HG03103 (cell line): ENCODE data around the gene CCL13.

Experiments
- ATAC-seq: cut with Tn5 transposase; IDR thresholded peaks from one replicate; pipeline ENCODE4 v1.9.1; 2021; ENCODE audit warnings: low read depth; ENCODE audit not compliant: unreplicated experiment

The CCL13 gene

GRCh38 chr17:34361478-34362061 lies 5.3 kb downstream of the CCL13 start:
- ATAC-seq, result peak; percentile 73

GRCh38 chr17:34363183-34363661 lies 6.9 kb downstream of the CCL13 start, which contains the start of gene CCL1:
Gene CCL1, minus strand, starts transcription at chr17:34363233. Its CDS starts 72 bp downstream, at chr17:34363161.
- no peak for ATAC-seq

GRCh38 chr17:34364751-34365150 lies 8.5 kb downstream of the CCL13 start:
- no peak for ATAC-seq

GRCh38 chr17:34365340-34365739 lies 9.1 kb downstream of the CCL13 start:
- no peak for ATAC-seq

GRCh38 chr17:34366010-34366409 lies 9.7 kb downstream of the CCL13 start:
- no peak for ATAC-seq

GRCh38 chr17:34366529-34367107 lies 10.3 kb downstream of the CCL13 start:
- ATAC-seq, result no peak

GRCh38 chr17:34367486-34368195 lies 11.4 kb downstream of the CCL13 start:
- no peak for ATAC-seq

GRCh38 chr17:34368196-34368945 lies 12.1 kb downstream of the CCL13 start:
- ATAC-seq, result no peak

- ATAC-seq, result no peak
Measured at GRCh38 chr17:34368946-34369500, 12.7 kb downstream of the CCL13 start.

GRCh38 chr17:34369571-34369970 lies 13.3 kb downstream of the CCL13 start:
- ATAC-seq, result no peak

- no peak for ATAC-seq
Measured at GRCh38 chr17:34370376-34370996, 14.2 kb downstream of the CCL13 start.

GRCh38 chr17:34370997-34371395 lies 14.7 kb downstream of the CCL13 start:
- ATAC-seq, result no peak

- ATAC-seq, result no peak
Measured at GRCh38 chr17:34371405-34372100, 15.3 kb downstream of the CCL13 start.

- no peak for ATAC-seq
Measured at GRCh38 chr17:34374457-34374856, 18.2 kb downstream of the CCL13 start.

GRCh38 chr17:34375426-34375997 lies 19.2 kb downstream of the CCL13 start:
- no peak for ATAC-seq

- ATAC-seq, result peak; percentile 46
Measured at GRCh38 chr17:34377078-34377823, 21.0 kb downstream of the CCL13 start.

GRCh38 chr17:34378664-34379101 lies 22.4 kb downstream of the CCL13 start:
- ATAC-seq, result no peak

GRCh38 chr17:34379868-34380267 lies 23.6 kb downstream of the CCL13 start:
- ATAC-seq, result no peak
